Body of pancreas (tissue), 4 donors: Measurements from ENCODE around the gene MCTP1. TPM values are rescaled to one million over a fixed set of nuclear protein-coding genes. Genes with fewer than 3 reads are reported as not detected.

Source experiments
- ATAC-seq: fragments of 150-250 bp; one replicate; pipeline ENCODE4 v1.9.1; 2016
- DNase-seq, 4 donors: peaks; one replicate each; pipeline ENCODE4 v3.0.0-alpha.2; 2019
- H3K27ac ChIP-seq, 4 donors: fragments of 200-600 bp; sonication (generic); 1 replicate in 3 of 4; 2 replicates in 1 of 4; pipeline versions ENCODE4 v1.5.1 to v1.6.1; 2016 to 2019; ENCODE audit warnings: mild to moderate bottlenecking in 1 of 4, mixed read lengths in 1 of 4, moderate library complexity in 1 of 4
- H3K27me3 ChIP-seq, 2 donors: fragments of 200-600 bp; sonication (generic); one replicate each; pipeline ENCODE4 v1.6.0; 2016; ENCODE audit warnings: mild to moderate bottlenecking in 1 of 2
- H3K36me3 ChIP-seq, 2 donors: fragments of 200-600 bp; sonication (generic); replicated peaks in 1 of 2; 2 replicates each; pipeline ENCODE4 v1.5.1; 2016; ENCODE audit warnings: low read depth in 2 of 2; ENCODE audit not compliant: insufficient read depth in 1 of 2
- H3K4me1 ChIP-seq: fragments of 200-600 bp; sonication (generic); one replicate; pipeline ENCODE4 v1.6.0; 2016
- H3K4me3 ChIP-seq, 2 donors: fragments of 200-600 bp; sonication (generic); 1 replicate in 1 of 2; 2 replicates in 1 of 2; pipeline ENCODE4 v1.5.1; 2016 to 2019
- H3K9me3 ChIP-seq, 3 donors: fragments of 200-600 bp; sonication (generic); 1 replicate in 2 of 3; 2 replicates in 1 of 3; pipeline ENCODE4 v1.5.1; 2016
- CTCF ChIP-seq, 7 experiments: fragments of 450-650 bp in 4 of 7; fragments of 200-600 bp in 3 of 7; sonication (generic) in 3 of 7; IDR thresholded peaks; one replicate each; pipeline ENCODE4 v1.5.1; 2016 to 2019; ENCODE audit warnings: antibody characterized with exemption in 7 of 7
- POLR2A ChIP-seq, 3 donors: fragments of 450-650 bp; IDR thresholded peaks; one replicate each; pipeline ENCODE4 v1.6.1; 2016; ENCODE audit warnings: antibody characterized with exemption in 3 of 3, mild to moderate bottlenecking in 2 of 3
- WGBS, 2 donors: methylation state at CpG; one replicate each; pipeline ENCODE4 v1.1.5; 2017; 5-methylcytosine and 5-hydroxymethylcytosine counted together
- intact Hi-C: fragments of 100-400 bp; cut with DNase I; formaldehyde crosslinking; loops from one replicate; pipeline ENCODE4 v1.15.1; 2023
- total RNA-seq, 2 donors: library from RNA; depleted of rRNA; stranded (reverse); fragments of >200 nt; gene quantifications; one replicate each; pipeline ENCODE4 v1.1.0, GENCODE V29; 2016

The MCTP1 gene
- total RNA-seq, 2 donors from 2014 or later, result 3.6 to 8.8 TPM

- 52% methylated on average over 2 of the region's 2 CpGs for WGBS, 2 donors
- intact Hi-C loops, result no loop called here
These were observed 28.4 kb downstream of the MCTP1 start for GRCh38 chr5:95256446-95256845.

GRCh38 chr5:95252801-95253200 is 32.1 kb downstream of the MCTP1 start:
- H3K27ac ChIP-seq, result no peak overlapping the region
- no peaks in the 10 kb centered on the region for H3K36me3 ChIP-seq
- ATAC-seq, result no peak
- H3K4me3 ChIP-seq, result no peak overlapping the region
- no peaks in the 10 kb centered on the region for H3K9me3 ChIP-seq
- no peak for DNase-seq
- no peaks in the 10 kb centered on the region for H3K4me1 ChIP-seq
- TF ChIP-seq POLR2A (IDR thresholded peaks at IDR 0.05) (no peak), CTCF (IDR thresholded peaks at IDR 0.05) (no peak)
- no peaks in the 10 kb centered on the region for H3K27me3 ChIP-seq
- intact Hi-C loops, result no loop called here

More at GRCh38 chr5:95256446-95256845, 28.4 kb downstream of the MCTP1 start:
- Histone ChIP-seq H3K36me3 (no peaks in the 10 kb centered on the region), H3K4me1 (no peaks in the 10 kb centered on the region), H3K27ac (no peak overlapping the region), H3K27me3 (no peaks in the 10 kb centered on the region), H3K9me3 (no peaks in the 10 kb centered on the region), H3K4me3 (no peak overlapping the region)
- ATAC-seq, result no peak
- DNase-seq, result no peak
- TF ChIP-seq POLR2A (IDR thresholded peaks at IDR 0.05), result no peak
- TF ChIP-seq CTCF (IDR thresholded peaks at IDR 0.05), result no peak

- no peak overlapping the region for H3K4me3 ChIP-seq
- no peaks in the 10 kb centered on the region for H3K27me3 ChIP-seq
- no peak for DNase-seq
- H3K9me3 ChIP-seq, result no peaks in the 10 kb centered on the region
- no peak overlapping the region for H3K27ac ChIP-seq
- no peak for ATAC-seq
- WGBS, 2 donors, result 61 to 65% methylated on average over 3 of the region's 3 CpGs
- TF ChIP-seq CTCF (IDR thresholded peaks at IDR 0.05), result no peak
- no peak for TF ChIP-seq POLR2A (IDR thresholded peaks at IDR 0.05)
- no peaks in the 10 kb centered on the region for H3K36me3 ChIP-seq
- intact Hi-C loops, result no loop called here
- H3K4me1 ChIP-seq, result no peaks in the 10 kb centered on the region
These were observed 33.7 kb downstream of the MCTP1 start for GRCh38 chr5:95251185-95251584.

GRCh38 chr5:95244479-95244878 is 40.4 kb downstream of the MCTP1 start:
- 49 to 100% methylated on average over 4 to 8 of the region's 8 CpGs for WGBS, 2 donors
- no peak for TF ChIP-seq POLR2A (IDR thresholded peaks at IDR 0.05)
- TF ChIP-seq CTCF (IDR thresholded peaks at IDR 0.05), result no peak
- no peaks in the 10 kb centered on the region for H3K36me3 ChIP-seq
- H3K4me1 ChIP-seq, result no peaks in the 10 kb centered on the region
- H3K9me3 ChIP-seq, result no peaks in the 10 kb centered on the region
- no peak for ATAC-seq
- no peak overlapping the region for H3K4me3 ChIP-seq
- H3K27ac ChIP-seq, result no peak overlapping the region
- intact Hi-C loops, result no loop called here
- no peaks in the 10 kb centered on the region for H3K27me3 ChIP-seq
- no peak for DNase-seq

GRCh38 chr5:95241635-95242034 is 43.3 kb downstream of the MCTP1 start:
- Histone ChIP-seq H3K27ac (no peak overlapping the region), H3K9me3 (no peaks in the 10 kb centered on the region), H3K27me3 (no peaks in the 10 kb centered on the region), H3K4me3 (no peak overlapping the region), H3K4me1 (no peaks in the 10 kb centered on the region), H3K36me3 (no peaks in the 10 kb centered on the region)
- intact Hi-C loops, result no loop called here
- ATAC-seq, result no peak
- 61 to 63% methylated on average over 3 of the region's 3 CpGs for WGBS, 2 donors
- TF ChIP-seq CTCF (IDR thresholded peaks at IDR 0.05) (no peak), POLR2A (IDR thresholded peaks at IDR 0.05) (no peak)
- no peak for DNase-seq
